Measurements from ENCODE around the gene NFATC2.

- TF ChIP-seq FOXM1 (IDR thresholded peaks at IDR 0.05; ENCODE audit: borderline replicate concordance, low read depth): no peak
- no peak for TF ChIP-seq CEBPB (IDR thresholded peaks at IDR 0.05)
- TF ChIP-seq TAF1 (IDR thresholded peaks at IDR 0.05; ENCODE audit: low read depth): no peak
- TF ChIP-seq REST (IDR thresholded peaks at IDR 0.05; ENCODE audit: low read depth): no peak
Measured at GRCh38 chr20:51492167-51493092, 50.1 kb downstream of the NFATC2 start.
